ACC112 (cell line): Measurements from ENCODE around the gene TP53TG3B.
"Not testable (repeated sequence)": the region's sequence is repeated elsewhere in the genome, so short reads cannot be mapped to it uniquely, and the experiment has no call there.

Experiments used
- H2AFZ ChIP-seq: fragments of 200-600 bp; sonication (generic); one replicate; pipeline ENCODE4 v1.6.0; 2017; ENCODE audit warnings: antibody characterized with exemption, low read length; ENCODE audit not compliant: unreplicated experiment
- H3K27ac ChIP-seq: fragments of 200-600 bp; sonication (generic); 2 replicates; pipeline ENCODE4 v1.5.1; 2014; ENCODE audit warnings: low read depth, mild to moderate bottlenecking, antibody characterized with exemption, low read length, moderate library complexity
- H3K27me3 ChIP-seq: fragments of 200-600 bp; sonication (generic); 2 replicates; pipeline ENCODE4 v1.6.1; 2014; ENCODE audit warnings: mild to moderate bottlenecking, antibody characterized with exemption, low read length, moderate library complexity, mixed read lengths; ENCODE audit not compliant: insufficient read depth
- H3K36me3 ChIP-seq: fragments of 200-600 bp; sonication (generic); 2 replicates; pipeline ENCODE4 v1.6.1; 2016; ENCODE audit warnings: mild to moderate bottlenecking, antibody characterized with exemption, low read length, moderate library complexity, mixed read lengths; ENCODE audit not compliant: insufficient read depth
- H3K4me1 ChIP-seq: fragments of 200-600 bp; sonication (generic); one replicate; pipeline ENCODE4 v1.6.1; 2016; ENCODE audit warnings: low read length, mixed read lengths; ENCODE audit not compliant: insufficient read depth, unreplicated experiment, control insufficient read depth
- H3K4me3 ChIP-seq: fragments of 200-600 bp; sonication (generic); 2 replicates; pipeline ENCODE4 v1.5.1; 2014; ENCODE audit warnings: mild to moderate bottlenecking, low read depth, low read length
- H3K79me2 ChIP-seq: fragments of 200-600 bp; sonication (generic); one replicate; pipeline ENCODE4 v1.6.0; 2016; ENCODE audit warnings: low read length; ENCODE audit not compliant: control insufficient read depth, unreplicated experiment, insufficient read depth

The TP53TG3B gene, protein sequence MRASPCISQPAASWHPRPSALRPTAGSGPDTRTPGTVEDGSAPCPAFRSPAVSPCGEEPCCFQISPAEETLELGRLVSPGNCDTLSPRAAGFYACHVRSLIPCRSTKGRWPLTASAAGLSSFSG

GRCh38 chr16:33360541-33360940 is at the start of gene TP53TG3B:
Gene TP53TG3B (plus strand): TSS chr16:33360841. CDS start chr16:33360909, 68 bp downstream.
- not testable (repeated sequence) for H3K4me1 ChIP-seq, H2AFZ ChIP-seq, H3K27ac ChIP-seq, H3K79me2 ChIP-seq, H3K36me3 ChIP-seq, H3K4me3 ChIP-seq, H3K27me3 ChIP-seq

DNA sequence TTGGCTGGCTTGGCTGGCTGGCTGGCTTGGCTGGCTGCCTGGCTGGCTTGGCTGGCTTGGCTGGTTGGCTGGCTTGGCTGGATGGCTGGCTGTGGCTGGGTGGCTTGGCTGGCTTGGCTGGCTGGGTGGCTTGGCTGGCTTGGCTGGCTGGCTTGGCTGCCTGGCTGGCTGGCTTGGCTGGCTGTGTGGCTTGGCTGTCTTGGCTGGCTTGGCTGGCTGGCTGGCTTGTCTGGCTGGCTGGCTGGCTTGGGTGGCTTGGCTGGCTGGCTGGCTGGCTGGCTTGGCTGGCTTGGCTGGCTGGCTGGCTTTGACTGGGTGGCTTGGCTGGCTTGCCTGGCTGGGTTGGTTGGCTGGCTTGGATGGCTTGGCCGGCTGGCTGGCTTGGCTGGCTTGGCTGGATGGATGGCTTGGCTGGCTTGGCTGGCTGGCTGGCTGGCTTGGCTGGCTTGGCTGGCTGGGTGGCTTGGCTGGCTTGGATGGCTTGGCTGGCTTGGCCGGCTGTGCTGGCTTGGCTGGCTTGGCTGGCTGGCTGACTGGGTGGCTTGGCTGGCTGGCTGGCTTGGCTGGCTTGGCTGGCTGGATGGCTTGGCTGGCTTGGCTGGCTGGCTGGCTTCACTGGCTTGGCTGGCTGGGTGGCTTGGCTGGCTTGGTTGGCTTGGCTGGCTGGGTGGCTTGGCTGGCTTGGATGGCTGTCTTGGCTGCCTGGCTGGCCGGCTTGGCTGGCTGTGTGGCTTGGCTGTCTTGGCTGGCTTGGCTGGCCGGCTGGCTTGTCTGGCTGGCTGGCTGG is 24.2 kb upstream of the TP53TG3B start:
- not testable (repeated sequence) for H3K79me2 ChIP-seq, H3K27me3 ChIP-seq, H3K27ac ChIP-seq, H3K36me3 ChIP-seq, H3K4me1 ChIP-seq, H2AFZ ChIP-seq, H3K4me3 ChIP-seq

- not testable (repeated sequence) for H3K79me2 ChIP-seq, H3K36me3 ChIP-seq, H3K27ac ChIP-seq, H3K27me3 ChIP-seq, H3K4me1 ChIP-seq, H2AFZ ChIP-seq, H3K4me3 ChIP-seq
Measured at GRCh38 chr16:33337627-33338542, 22.8 kb upstream of the TP53TG3B start.

DNA sequence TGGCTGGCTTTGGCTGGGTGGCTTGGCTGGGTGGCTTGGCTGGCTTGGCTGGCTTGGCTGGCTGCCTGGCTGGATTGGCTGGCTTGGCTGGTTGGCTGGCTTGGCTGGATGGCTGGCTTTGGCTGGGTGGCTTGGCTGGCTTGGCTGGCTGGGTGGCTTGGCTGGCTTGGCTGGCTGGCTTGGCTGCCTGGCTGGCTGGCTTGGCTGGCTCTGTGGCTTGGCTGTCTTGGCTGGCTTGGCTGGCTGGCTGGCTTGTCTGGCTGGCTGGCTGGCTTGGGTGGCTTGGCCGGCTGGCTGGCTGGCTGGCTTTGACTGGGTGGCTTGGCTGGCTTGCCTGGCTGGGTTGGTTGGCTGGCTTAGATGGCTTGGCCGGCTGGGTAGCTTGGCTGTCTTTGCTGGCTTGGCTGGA is 22.1 kb upstream of the TP53TG3B start:
- not testable (repeated sequence) for H3K4me1 ChIP-seq, H3K79me2 ChIP-seq, H3K4me3 ChIP-seq, H3K36me3 ChIP-seq, H3K27ac ChIP-seq, H2AFZ ChIP-seq, H3K27me3 ChIP-seq

GRCh38 chr16:33339093-33340061 is 21.3 kb upstream of the TP53TG3B start:
- H3K4me1 ChIP-seq, H2AFZ ChIP-seq, H3K4me3 ChIP-seq, H3K27ac ChIP-seq, H3K36me3 ChIP-seq, H3K79me2 ChIP-seq, H3K27me3 ChIP-seq: not testable (repeated sequence)
